Endometrial microvascular endothelial cells (primary cell): ENCODE measurements around the gene AGPAT1. TPM values are rescaled to one million over a fixed set of nuclear protein-coding genes. Genes with fewer than 3 reads are reported as not detected.
"Not testable (repeated sequence)": the region's sequence is repeated elsewhere in the genome, so short reads cannot be mapped to it uniquely, and the experiment has no call there.

Source experiments
- in situ Hi-C: cut with HindIII; loops from 2 replicates; pipeline ENCODE4 v1.10.0; 2017; ENCODE audit warnings: low sequenced_read_pairs, low pct_unique_long_range_greater_than_20kb; ENCODE audit errors: inconsistent ontology term
- total RNA-seq: library from RNA; depleted of rRNA; stranded (reverse); fragments of >200 nt; gene quantifications from one replicate; pipeline ENCODE4 v1.2.3, GENCODE V29; 2015; ENCODE audit errors: inconsistent ontology term

Gene AGPAT1
- total RNA-seq = 37.0 TPM

GRCh38 chr6:32175711-32176475 is at the start of gene AGPAT1:
TSS of gene AGPAT1 (minus strand) at chr6:32176084. CDS start at chr6:32171496, 4,588 bp downstream.
- in situ Hi-C loops = no loop called here

GRCh38 chr6:32224696-32225095 is 48.8 kb upstream of the AGPAT1 start:
- in situ Hi-C loops = no loop called here

GRCh38 chr6:32223258-32224235 is 47.7 kb upstream of the AGPAT1 start, which contains the start of gene NOTCH4:
TSS of gene NOTCH4 (minus strand) at chr6:32224067. CDS start at chr6:32223928, 139 bp downstream.
- in situ Hi-C loops = no loop called here

GRCh38 chr6:32222333-32223230 is 46.7 kb upstream of the AGPAT1 start:
- in situ Hi-C loops = no loop called here

GRCh38 chr6:32220021-32220420 is 44.1 kb upstream of the AGPAT1 start:
- in situ Hi-C loops = no loop called here

- in situ Hi-C loops = no loop called here
These were observed 42.3 kb upstream of the AGPAT1 start for GRCh38 chr6:32218167-32218566.

- in situ Hi-C loops = no loop called here
These were observed 41.1 kb upstream of the AGPAT1 start for GRCh38 chr6:32216998-32217397.

- in situ Hi-C loops = no loop called here
These were observed 40.4 kb upstream of the AGPAT1 start for GRCh38 chr6:32216285-32216684.

- in situ Hi-C loops = no loop called here
These were observed 39.7 kb upstream of the AGPAT1 start for GRCh38 chr6:32215617-32216016.

GRCh38 chr6:32214126-32214525 is 38.2 kb upstream of the AGPAT1 start:
- in situ Hi-C loops = no loop called here

GRCh38 chr6:32213649-32214048 is 37.8 kb upstream of the AGPAT1 start:
- in situ Hi-C loops = no loop called here

- in situ Hi-C loops = no loop called here
These were observed 36.3 kb upstream of the AGPAT1 start for GRCh38 chr6:32212076-32212760.

GRCh38 chr6:32211432-32211831 is 35.5 kb upstream of the AGPAT1 start:
- in situ Hi-C loops = not testable (repeated sequence)

GRCh38 chr6:32210191-32210601 is 34.3 kb upstream of the AGPAT1 start:
- in situ Hi-C loops = no loop called here

GRCh38 chr6:32208996-32209395 is 33.1 kb upstream of the AGPAT1 start:
- in situ Hi-C loops = no loop called here

GRCh38 chr6:32204268-32204715 is 28.4 kb upstream of the AGPAT1 start:
- in situ Hi-C loops = no loop called here

- in situ Hi-C loops = no loop called here
These were observed 27.8 kb upstream of the AGPAT1 start for GRCh38 chr6:32203426-32204267.
